Fibroblast of lung (primary cell): ENCODE results near the gene ACVR2A. TPM values are rescaled to one million over a fixed set of nuclear protein-coding genes. Genes with fewer than 3 reads are reported as not detected.

ENCODE experiments used
- DNase-seq, 2 donors: peaks; one replicate each; pipeline versions ENCODE4 v3.0.0 to v3.0.0-alpha.2; 2010; ENCODE audit warnings: low read depth in 2 of 2
- H2AFZ ChIP-seq: 2 replicates; pipeline ENCODE4 v1.5.1; 2012; ENCODE audit warnings: low read length, control low read depth, inconsistent platforms
- H3K27ac ChIP-seq: 2 replicates; pipeline ENCODE4 v1.5.1; 2011; ENCODE audit warnings: low read length, control low read depth; ENCODE audit not compliant: insufficient read depth
- H3K27me3 ChIP-seq: 2 replicates; pipeline ENCODE4 v1.5.1; 2011; ENCODE audit warnings: mild to moderate bottlenecking, low read length; ENCODE audit not compliant: control insufficient read depth, insufficient read depth
- H3K36me3 ChIP-seq: 2 replicates; pipeline ENCODE4 v1.5.1; 2011; ENCODE audit warnings: low read length; ENCODE audit not compliant: control insufficient read depth, insufficient read depth
- H3K4me1 ChIP-seq: 2 replicates; pipeline ENCODE4 v1.5.1; 2011; ENCODE audit warnings: low read length; ENCODE audit not compliant: control insufficient read depth, insufficient read depth; ENCODE audit errors: extremely low read depth
- H3K4me2 ChIP-seq: 2 replicates; pipeline ENCODE4 v1.5.1; 2011; ENCODE audit warnings: low read length, control low read depth; ENCODE audit not compliant: insufficient read depth; ENCODE audit errors: extremely low read depth
- H3K4me3 ChIP-seq, 4 experiments: fragments of 200-600 bp in 1 of 4; sonication (generic) in 1 of 4; replicated peaks in 1 of 4; 2 replicates each; pipeline ENCODE4 v1.5.1; 2011 to 2016; ENCODE audit warnings: low read length in 4 of 4, low read depth in 3 of 4, mild to moderate bottlenecking in 3 of 4, control low read depth in 2 of 4, inconsistent platforms in 1 of 4, mixed read lengths in 1 of 4; ENCODE audit not compliant: insufficient read depth in 1 of 4; ENCODE audit errors: control extremely low read depth in 1 of 4
- H3K79me2 ChIP-seq: 2 replicates; pipeline ENCODE4 v1.5.1; 2012; ENCODE audit warnings: mild to moderate bottlenecking, low read length, inconsistent platforms; ENCODE audit not compliant: control insufficient read depth, insufficient read depth
- H3K9ac ChIP-seq: 2 replicates; pipeline ENCODE4 v1.5.1; 2011; ENCODE audit warnings: mild to moderate bottlenecking, low read length, control low read depth; ENCODE audit not compliant: insufficient read depth
- H3K9me3 ChIP-seq: 2 replicates; pipeline ENCODE4 v1.5.1; 2012; ENCODE audit warnings: low read depth, low read length; ENCODE audit not compliant: control insufficient read depth, insufficient read depth
- H4K20me1 ChIP-seq: 2 replicates; pipeline ENCODE4 v1.5.1; 2011; ENCODE audit warnings: low read length; ENCODE audit not compliant: control insufficient read depth, insufficient read depth; ENCODE audit errors: extremely low read depth
- CTCF ChIP-seq, 2 donors: IDR thresholded peaks in 1 of 2; conservative IDR thresholded peaks in 1 of 2; 1 replicate in 1 of 2; 2 replicates in 1 of 2; pipeline ENCODE4 v1.5.1; 2011 to 2012; ENCODE audit warnings: low read length in 2 of 2, control low read depth in 1 of 2, inconsistent platforms in 1 of 2, low read depth in 1 of 2, mild to moderate bottlenecking in 1 of 2
- EZH2 ChIP-seq: IDR thresholded peaks from 2 replicates; pipeline ENCODE4 v1.5.1; 2012; ENCODE audit warnings: low read length, control low read depth, mild to moderate bottlenecking; ENCODE audit errors: missing control alignments
- polyA plus RNA-seq, 2 donors: library from polyadenylated mRNA; depleted of rRNA in 1 of 2; stranded (reverse) in 1 of 2; unstranded in 1 of 2; fragments of >200 nt; gene quantifications; 2 replicates each; pipeline ENCODE4 v1.2.1, GENCODE V29; 2011 to 2012; ENCODE audit warnings: missing spikeins in 1 of 2
- total RNA-seq: library from RNA; depleted of rRNA; stranded (reverse); fragments of >200 nt; gene quantifications from 2 replicates; pipeline ENCODE4 v1.2.1, GENCODE V29; 2014

Gene ACVR2A
- total and polyA plus RNA-seq, 2 donors (not counting 1 experiment from before 2014, with no cell fraction given), result 8.9 to 9.8 TPM

- Histone ChIP-seq H3K27me3 (no peaks in the 10 kb centered on the region), H3K9me3 (no peaks in the 10 kb centered on the region), H3K4me1 (no peaks in the 10 kb centered on the region), H4K20me1 (no peaks in the 10 kb centered on the region), H3K36me3 (no peaks in the 10 kb centered on the region), H3K79me2 (peaks cover 52% of the 10 kb centered on the region), H3K27ac (no peak overlapping the region), H3K9ac (no peak overlapping the region), H3K4me2 (no peak overlapping the region), H3K4me3 (peak overlapping the region in 1 of 4 experiments; percentile 99), H2AFZ (no peak overlapping the region)
- TF ChIP-seq CTCF (conservative IDR thresholded peaks at IDR 0.05 in 1 of 2, IDR thresholded peaks at IDR 0.05 in 1 of 2; ENCODE audit: low read depth in 1 of 2, low read length in 2 of 2), result no peak
- no peak for TF ChIP-seq EZH2
- peak in 1 of 2 donors; percentile 48 for DNase-seq
Observed at GRCh38 chr2:147847746-147848391, 3.0 kb downstream of the ACVR2A start.

GRCh38 chr2:147850838-147851237, 6.0 kb downstream of the ACVR2A start:
- peaks cover 46% of the 10 kb centered on the region for H3K79me2 ChIP-seq
- no peaks in the 10 kb centered on the region for H3K27me3 ChIP-seq
- no peak overlapping the region for H3K27ac ChIP-seq
- TF ChIP-seq EZH2 (no peak), CTCF (conservative IDR thresholded peaks at IDR 0.05 in 1 of 2, IDR thresholded peaks at IDR 0.05 in 1 of 2; ENCODE audit: low read depth in 1 of 2, low read length in 2 of 2) (no peak)
- H4K20me1 ChIP-seq, result peaks cover 4% of the 10 kb centered on the region
- no peak overlapping the region for H3K4me2 ChIP-seq
- no peaks in the 10 kb centered on the region for H3K36me3 ChIP-seq
- no peak overlapping the region for H3K4me3 ChIP-seq
- DNase-seq, result no peak
- H2AFZ ChIP-seq, result no peak overlapping the region
- no peaks in the 10 kb centered on the region for H3K4me1 ChIP-seq
- H3K9ac ChIP-seq, result no peak overlapping the region
- H3K9me3 ChIP-seq, result no peaks in the 10 kb centered on the region

GRCh38 chr2:147851244-147851930, 6.6 kb downstream of the ACVR2A start:
- Histone ChIP-seq H2AFZ (no peak overlapping the region), H3K9me3 (no peaks in the 10 kb centered on the region), H3K36me3 (no peaks in the 10 kb centered on the region), H4K20me1 (peaks cover 4% of the 10 kb centered on the region), H3K27ac (no peak overlapping the region), H3K4me2 (no peak overlapping the region), H3K27me3 (no peaks in the 10 kb centered on the region), H3K4me1 (no peaks in the 10 kb centered on the region), H3K79me2 (peaks cover 44% of the 10 kb centered on the region), H3K4me3 (no peak overlapping the region), H3K9ac (no peak overlapping the region)
- no peak for DNase-seq
- TF ChIP-seq EZH2 (no peak), CTCF (conservative IDR thresholded peaks at IDR 0.05 in 1 of 2, IDR thresholded peaks at IDR 0.05 in 1 of 2; ENCODE audit: low read depth in 1 of 2, low read length in 2 of 2) (no peak)
